Frontal cortex (tissue), 4 donors: ENCODE data around the gene GALP. TPM values are rescaled to one million over a fixed set of nuclear protein-coding genes. Genes with fewer than 3 reads are reported as not detected.
"Not testable (repeated sequence)": the region's sequence is repeated elsewhere in the genome, so short reads cannot be mapped to it uniquely, and the experiment has no call there.

ENCODE experiments used
- DNase-seq, 2 donors: peaks; one replicate each; pipeline ENCODE4 v3.0.0; 2012; ENCODE audit warnings: low spot score in 2 of 2
- FAIRE-seq: peaks from 2 replicates; lab custom pipeline; 2012; peaks lifted over from hg19 to GRCh38; lab: Jason Lieb, UNC
- total RNA-seq: library from RNA; depleted of rRNA; stranded (reverse); fragments of >200 nt; gene quantifications from one replicate; pipeline ENCODE4 v1.2.3, GENCODE V29; 2014
- donor health status: control.
- donor health status: control.
- donor health status: control.

GALP gene
- 0.41 TPM for total RNA-seq

GRCh38 chr19:56175861-56176307 is at the start of gene GALP:
Gene GALP (plus strand): TSS chr19:56176008. CDS start chr19:56177109, 1,101 bp downstream.
- DNase-seq, FAIRE-seq: not testable (repeated sequence)

DNA sequence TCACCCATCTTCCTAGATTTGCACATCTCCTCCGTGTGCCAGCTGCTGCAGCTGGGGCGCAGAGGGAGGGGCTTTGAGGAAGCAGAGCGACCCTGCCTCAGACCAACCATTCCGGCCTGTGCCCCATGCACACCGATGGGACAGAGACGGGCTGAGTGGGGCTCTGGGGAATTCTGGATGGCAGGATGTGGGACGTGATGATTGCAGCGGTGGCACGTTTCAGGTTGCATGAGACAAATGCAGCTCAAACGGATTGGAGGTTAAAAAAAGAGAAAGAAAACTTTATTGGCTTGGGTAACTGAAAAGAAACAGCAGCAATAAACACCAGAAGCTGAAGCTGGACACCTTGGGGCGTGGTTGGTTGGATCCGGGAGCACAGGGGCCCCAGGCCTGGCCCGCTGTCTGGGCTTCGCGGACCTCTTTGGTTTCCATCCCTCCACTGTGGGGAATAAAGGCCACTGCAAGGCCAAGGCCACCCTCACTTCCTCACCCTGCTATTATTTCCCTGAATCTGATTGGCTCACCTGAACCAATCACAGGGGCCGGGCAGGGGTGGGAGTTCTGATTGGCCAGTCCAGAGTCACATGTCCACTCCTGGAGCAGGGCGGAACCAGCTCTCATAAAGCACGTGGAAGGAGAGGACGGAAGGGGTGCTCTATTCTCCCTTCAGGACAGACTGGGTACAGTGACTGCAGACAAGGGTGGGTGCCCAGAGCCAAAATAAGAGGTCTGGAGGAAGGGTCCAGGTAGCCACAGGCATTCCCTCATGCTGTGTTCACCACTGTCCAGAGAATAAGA is 48.6 kb upstream of the GALP start:
- no peak for DNase-seq
- no peak for FAIRE-seq

DNA sequence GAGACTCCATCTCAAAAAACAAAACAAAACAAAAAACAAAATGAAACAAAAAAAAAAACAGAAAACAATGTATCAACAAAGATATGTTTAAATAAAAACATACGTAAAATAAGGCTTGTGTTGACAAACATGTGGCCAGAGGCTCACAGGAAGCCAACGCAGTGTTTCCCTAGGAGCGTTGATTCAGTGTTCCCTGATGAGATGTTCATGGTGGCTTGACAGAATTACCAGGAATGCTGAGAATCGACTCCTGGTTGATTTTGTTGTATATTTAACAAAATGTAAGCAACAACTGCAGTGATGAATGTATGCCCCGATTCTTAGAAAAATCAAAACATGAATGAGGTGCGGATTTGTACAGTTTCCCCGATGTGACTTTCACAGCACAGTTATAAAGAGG is 45.8 kb upstream of the GALP start:
- no peak for FAIRE-seq

GRCh38 chr19:56131651-56132050 is 44.2 kb upstream of the GALP start:
- FAIRE-seq, result no peak
- no peak for DNase-seq

More for the DNA sequence above, 45.8 kb upstream of the GALP start:
- DNase-seq, result no peak

GRCh38 chr19:56132316-56132822 is 43.4 kb upstream of the GALP start:
- DNase-seq (no peak), FAIRE-seq (no peak)

DNA sequence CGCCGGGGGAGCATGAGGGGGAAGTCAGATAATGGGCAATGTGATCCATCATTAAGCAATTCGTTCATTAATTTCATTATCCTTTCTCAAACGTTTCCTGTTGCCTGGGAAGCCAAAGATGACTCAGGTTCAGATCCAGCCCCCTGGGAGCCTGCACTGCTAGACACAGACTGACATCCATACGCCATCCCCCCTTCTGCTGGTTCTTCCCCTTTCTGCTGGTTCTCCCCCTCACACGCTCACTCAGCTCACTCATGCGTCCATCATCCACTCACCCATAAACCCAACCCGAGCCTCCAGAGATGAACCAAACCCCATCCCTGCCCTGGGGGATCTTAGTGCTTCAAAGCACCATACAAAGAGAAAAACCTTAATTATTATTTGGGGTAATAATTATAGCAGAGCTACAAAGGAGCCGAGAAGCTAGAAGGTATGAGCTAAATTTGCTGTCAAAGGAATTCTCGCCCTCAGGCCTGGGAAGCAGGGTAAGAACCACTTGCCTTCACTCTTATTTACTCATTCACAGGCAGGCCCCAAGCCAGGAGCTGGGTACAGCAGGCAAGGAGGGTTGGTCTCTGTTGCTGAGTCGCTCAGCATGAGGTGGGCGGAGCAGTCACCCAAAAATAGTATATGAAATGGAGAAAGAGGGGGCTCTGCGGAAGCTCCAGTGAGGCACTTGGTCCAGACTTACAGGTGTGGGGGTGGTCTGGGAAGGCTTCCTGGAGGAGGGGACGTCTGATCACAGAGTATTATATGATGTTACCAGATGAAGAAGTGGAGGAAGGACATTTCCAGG is 41.8 kb upstream of the GALP start:
- FAIRE-seq, result no peak

DNA sequence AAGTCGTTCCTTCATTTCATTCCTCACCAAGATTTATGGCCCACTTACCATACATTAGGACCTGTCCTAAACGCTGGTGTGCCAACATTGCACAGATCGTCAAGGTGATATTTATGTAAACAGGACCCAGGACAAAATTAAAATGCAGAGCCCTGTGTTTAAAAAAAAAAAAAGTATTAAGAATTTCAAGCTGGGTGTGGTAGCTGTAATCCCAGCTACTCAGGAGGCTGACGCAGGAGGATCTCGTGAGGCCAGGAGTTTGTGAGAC is 41.2 kb upstream of the GALP start:
- DNase-seq, result no peak
- FAIRE-seq, result no peak

More for the DNA sequence above, 41.8 kb upstream of the GALP start:
- no peak for DNase-seq

- FAIRE-seq (no peak), DNase-seq (no peak)
Observed at GRCh38 chr19:56136362-56136761, 39.4 kb upstream of the GALP start.

DNA sequence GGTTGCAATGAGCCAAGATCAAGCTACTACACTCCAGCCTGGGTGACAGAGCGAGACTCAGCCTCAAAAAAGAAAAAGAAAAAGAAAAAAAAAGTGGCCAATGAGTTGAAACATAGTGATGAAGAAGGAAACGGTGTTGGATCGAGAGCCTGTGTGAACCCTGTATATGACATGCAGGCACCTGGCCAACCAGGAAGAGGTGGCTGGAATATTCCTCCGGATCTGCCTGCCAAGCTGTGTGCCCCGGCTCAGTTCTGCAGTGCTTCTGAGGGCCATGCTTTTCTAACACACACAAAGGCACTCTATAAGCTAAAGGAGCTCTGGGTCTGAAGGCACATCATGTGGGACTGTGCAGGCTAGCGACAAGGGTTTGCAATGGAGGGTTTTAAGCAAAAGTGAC is 38.4 kb upstream of the GALP start:
- DNase-seq (no peak), FAIRE-seq (no peak)

GRCh38 chr19:56138069-56138468 is 37.7 kb upstream of the GALP start:
- DNase-seq (no peak), FAIRE-seq (no peak)

DNA sequence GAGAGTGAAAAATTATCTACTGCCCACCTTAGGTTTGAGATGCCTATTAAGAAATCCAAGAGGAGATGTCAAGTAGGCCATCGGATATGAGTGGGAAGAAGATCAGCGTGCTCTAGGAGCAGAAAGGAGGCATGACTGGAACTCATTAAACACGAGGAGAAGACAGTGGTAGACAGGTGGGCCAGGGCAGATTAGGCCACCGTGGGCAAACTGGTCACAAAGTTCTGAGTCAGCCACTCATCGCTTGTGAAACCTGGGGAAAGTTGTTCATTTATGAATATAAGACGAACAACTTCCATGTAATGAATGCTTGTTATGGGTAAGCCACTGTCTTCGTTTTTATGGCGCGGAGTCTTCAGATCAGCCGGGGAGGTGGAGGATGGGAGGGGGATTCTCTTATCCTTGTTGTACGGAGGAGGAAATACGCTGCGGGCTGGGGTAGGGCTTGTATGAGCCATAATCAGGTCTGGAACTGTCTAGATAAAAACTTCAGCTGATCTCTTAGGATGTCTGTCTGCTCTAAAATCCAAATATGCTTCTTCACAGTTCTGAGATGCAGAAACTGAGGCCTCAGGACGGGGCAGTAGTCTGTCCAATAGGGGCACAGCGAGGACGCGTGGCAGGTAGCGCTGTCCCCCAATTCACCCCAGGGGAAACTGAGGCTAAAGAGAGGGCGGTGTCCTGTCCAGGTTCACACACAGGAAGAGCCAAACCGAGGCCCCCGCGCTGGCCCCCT is 35.8 kb upstream of the GALP start:
- DNase-seq (no peak), FAIRE-seq (no peak)

DNA sequence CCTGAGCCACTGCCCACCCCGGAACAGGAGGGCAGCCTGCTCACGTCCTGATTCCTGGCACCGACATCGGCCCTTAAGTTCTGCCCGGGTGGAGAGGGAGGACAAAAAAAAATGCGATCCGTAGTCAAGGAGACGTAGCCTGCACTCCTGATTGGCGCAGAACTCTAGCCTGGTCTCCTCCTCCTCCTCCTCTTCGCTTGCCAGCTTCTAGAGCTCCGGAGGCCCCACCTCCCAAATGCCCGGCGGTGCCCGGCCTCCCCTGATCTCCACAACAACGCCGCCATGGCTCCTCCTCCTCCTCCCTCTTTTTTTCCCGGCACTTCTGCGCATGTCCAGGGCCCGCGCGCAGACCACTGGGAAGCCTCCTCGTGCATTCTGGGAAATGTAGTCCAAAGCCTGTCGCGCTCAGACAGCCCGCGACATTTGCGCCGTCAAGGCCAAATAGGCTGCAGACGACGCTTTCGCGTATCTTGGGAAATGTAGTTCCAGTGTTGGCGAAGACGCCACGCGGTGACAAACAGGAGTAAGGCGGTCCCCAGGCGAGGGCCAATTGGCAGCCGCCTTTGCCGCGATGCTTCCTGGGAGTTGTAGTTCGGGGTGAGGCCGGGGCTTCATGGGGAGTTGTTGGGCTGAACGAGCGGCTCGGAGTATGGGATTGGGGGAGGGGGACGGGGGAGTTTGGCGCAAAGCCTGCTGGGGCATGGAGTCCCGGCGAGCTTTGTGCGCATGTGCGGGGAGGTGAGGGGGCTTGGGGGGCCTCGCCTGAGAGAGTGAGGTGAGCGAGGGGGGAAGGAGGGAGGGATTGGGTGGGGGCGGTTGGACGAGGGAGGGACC is 35.0 kb upstream of the GALP start, which contains the start of gene ZNF444:
ZNF444 (plus strand) TSS at position 705 of the 834 bp plus-strand sequence. CDS start 5,625 bp downstream, outside the sequence.
- DNase-seq (peak; percentile 97 to 99), FAIRE-seq (peak; percentile 92)

DNA sequence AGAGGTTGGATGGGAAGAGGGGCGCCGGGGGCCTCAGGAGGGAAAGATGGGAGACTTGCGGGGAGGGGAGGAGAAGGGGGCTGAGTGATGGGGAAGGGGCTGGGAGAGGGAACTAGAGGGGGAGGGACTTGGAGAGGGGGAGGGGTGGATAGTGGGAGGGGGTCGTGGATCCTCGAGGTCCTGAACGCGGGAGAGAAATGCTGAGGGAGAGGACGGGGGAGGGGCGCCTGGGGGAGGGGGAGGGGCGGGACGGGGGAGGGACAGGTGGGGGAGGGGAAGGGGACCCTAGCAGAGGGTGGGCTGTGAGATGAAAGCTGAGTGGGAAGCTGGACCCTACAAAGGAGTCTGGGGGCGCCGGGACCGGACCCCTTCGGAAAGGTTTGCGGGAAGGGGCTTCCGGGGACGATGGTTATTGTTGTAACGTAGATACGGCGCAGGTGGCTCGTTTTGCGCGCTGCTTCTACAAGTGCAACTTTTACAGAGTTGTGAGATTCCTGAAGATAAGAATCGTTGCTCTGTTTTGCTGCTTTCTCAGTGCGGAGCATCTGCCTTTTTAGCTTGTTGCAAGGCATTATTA is 34.3 kb upstream of the GALP start:
- no peak for FAIRE-seq
- DNase-seq, result no peak

GRCh38 chr19:56142087-56142787 is 33.6 kb upstream of the GALP start:
- FAIRE-seq (no peak), DNase-seq (no peak)

- FAIRE-seq (no peak), DNase-seq (no peak)
Observed at GRCh38 chr19:56142897-56143434, 32.8 kb upstream of the GALP start.

- no peak for DNase-seq
- FAIRE-seq, result no peak
Observed at GRCh38 chr19:56144376-56144775, 31.4 kb upstream of the GALP start.

GRCh38 chr19:56144831-56145230 is 31.0 kb upstream of the GALP start:
- DNase-seq (no peak), FAIRE-seq (no peak)

DNA sequence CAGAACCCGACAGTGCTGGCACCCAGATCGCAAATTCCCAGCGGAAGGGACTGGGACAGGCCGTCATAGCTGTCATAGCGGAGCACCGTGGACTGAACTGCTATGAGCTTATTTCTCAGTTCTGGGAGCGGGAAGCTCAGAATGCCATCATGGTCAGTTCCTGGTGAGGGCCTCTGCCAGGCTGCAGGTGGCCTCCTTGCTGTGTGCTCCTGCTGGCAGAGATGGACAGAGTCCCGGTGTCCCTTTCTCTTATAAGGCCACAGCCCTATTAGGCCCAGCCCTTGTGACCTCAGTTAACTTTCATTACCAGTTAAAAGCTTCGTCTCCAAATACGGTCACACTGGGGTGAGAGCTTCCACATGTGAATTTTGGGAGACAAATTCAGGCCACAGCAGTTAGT is 30.1 kb upstream of the GALP start:
- DNase-seq (no peak), FAIRE-seq (no peak)
